Right hindlimb (tissue), 1 donor: Measurements from ENCODE around the gene FGR.
"Not testable (repeated sequence)": the region's sequence is repeated elsewhere in the genome, so short reads cannot be mapped to it uniquely, and the experiment has no call there.

Source experiments
- DNase-seq: peaks from one replicate; pipeline ENCODE4 v3.0.0-alpha.2; 2018

Gene FGR

GRCh38 chr1:27634177-27634984 lies 604 bp downstream of the FGR start:
- no peak for DNase-seq

GRCh38 chr1:27633640-27634176 lies 1.3 kb downstream of the FGR start:
- DNase-seq = no peak

GRCh38 chr1:27633298-27633610 lies 1.7 kb downstream of the FGR start:
- DNase-seq = no peak

GRCh38 chr1:27632387-27633297 lies 2.3 kb downstream of the FGR start:
- DNase-seq = no peak

- DNase-seq = no peak
These were observed 4.0 kb downstream of the FGR start for GRCh38 chr1:27630859-27631491.

- no peak for DNase-seq
These were observed 6.3 kb downstream of the FGR start for GRCh38 chr1:27628712-27629111.

- not testable (repeated sequence) for DNase-seq
These were observed 7.3 kb downstream of the FGR start for GRCh38 chr1:27627733-27628132.

GRCh38 chr1:27627061-27627460 lies 7.9 kb downstream of the FGR start:
- DNase-seq = no peak

GRCh38 chr1:27626031-27626935 lies 8.7 kb downstream of the FGR start:
- no peak for DNase-seq

- DNase-seq = no peak
These were observed 10.4 kb downstream of the FGR start for GRCh38 chr1:27624467-27625178.

- no peak for DNase-seq
These were observed 11.4 kb downstream of the FGR start for GRCh38 chr1:27623327-27624212.

- no peak for DNase-seq
These were observed 12.2 kb downstream of the FGR start for GRCh38 chr1:27622828-27623227.

- DNase-seq = no peak
These were observed 13.7 kb downstream of the FGR start for GRCh38 chr1:27621051-27621920.

GRCh38 chr1:27619782-27620438 lies 15.1 kb downstream of the FGR start:
- DNase-seq = not testable (repeated sequence)

- DNase-seq = no peak
These were observed 16.5 kb downstream of the FGR start for GRCh38 chr1:27618341-27619082.

GRCh38 chr1:27617420-27617819 lies 17.6 kb downstream of the FGR start:
- DNase-seq = no peak

GRCh38 chr1:27616441-27616840 lies 18.5 kb downstream of the FGR start:
- DNase-seq = no peak
